CD14-positive monocyte (primary cell): ENCODE results near the gene GUCY1A1. TPM values are rescaled to one million over a fixed set of nuclear protein-coding genes. Genes with fewer than 3 reads are reported as not detected.

Source experiments
- DNase-seq, 3 donors: peaks; one replicate each; pipeline ENCODE4 v3.0.0-alpha.2; 2011 to 2022
- H2AFZ ChIP-seq: 2 replicates; pipeline ENCODE4 v1.6.0; 2012; ENCODE audit warnings: mild to moderate bottlenecking, low read depth, low read length, inconsistent platforms; ENCODE audit not compliant: insufficient read depth, poor library complexity, severe bottlenecking
- H3K27ac ChIP-seq, 2 donors: 1 replicate in 1 of 2; 2 replicates in 1 of 2; pipeline ENCODE4 v1.5.1; 2012 to 2013; ENCODE audit warnings: low read length in 2 of 2, control low read depth in 1 of 2, inconsistent platforms in 1 of 2, low read depth in 1 of 2, mild to moderate bottlenecking in 1 of 2
- H3K27me3 ChIP-seq, 2 donors: one replicate each; pipeline versions ENCODE4 v1.6.0 to v1.6.1; 2011 to 2013; ENCODE audit warnings: low read length in 2 of 2; ENCODE audit not compliant: control insufficient read depth in 2 of 2, insufficient read depth in 2 of 2
- H3K36me3 ChIP-seq, 2 donors: replicated peaks in 1 of 2; 1 replicate in 1 of 2; 2 replicates in 1 of 2; pipeline versions ENCODE4 v1.5.1 to v1.6.1; 2012 to 2013; ENCODE audit warnings: low read length in 2 of 2, control low read depth in 1 of 2, inconsistent platforms in 1 of 2, mild to moderate bottlenecking in 1 of 2; ENCODE audit not compliant: insufficient read depth in 2 of 2, control insufficient read depth in 1 of 2
- H3K4me1 ChIP-seq, 2 donors: 1 replicate in 1 of 2; 2 replicates in 1 of 2; pipeline versions ENCODE4 v1.5.1 to v1.6.1; 2012 to 2013; ENCODE audit warnings: low read length in 2 of 2, control low read depth in 1 of 2, inconsistent platforms in 1 of 2, mild to moderate bottlenecking in 1 of 2, moderate library complexity in 1 of 2; ENCODE audit not compliant: insufficient read depth in 2 of 2, control insufficient read depth in 1 of 2
- H3K4me2 ChIP-seq: replicated peaks from 2 replicates; pipeline ENCODE3; 2012; ENCODE audit warnings: low read length, moderate library complexity, mild to moderate bottlenecking; ENCODE audit not compliant: poor library complexity, severe bottlenecking; ENCODE audit errors: extremely low read depth
- H3K4me3 ChIP-seq, 3 experiments: fragments of 200-600 bp in 1 of 3; sonication (generic) in 1 of 3; replicated peaks in 1 of 3; 1 replicate in 2 of 3; 2 replicates in 1 of 3; pipeline ENCODE4 v1.5.1; 2011 to 2013; ENCODE audit warnings: low read length in 3 of 3, mild to moderate bottlenecking in 3 of 3, control low read depth in 2 of 3, low read depth in 2 of 3, inconsistent platforms in 1 of 3, moderate library complexity in 1 of 3
- H3K79me2 ChIP-seq: 2 replicates; pipeline ENCODE4 v1.6.0; 2012; ENCODE audit warnings: mild to moderate bottlenecking, control low read depth, inconsistent platforms, low read length, moderate library complexity; ENCODE audit not compliant: insufficient read depth
- H3K9ac ChIP-seq: 2 replicates; pipeline ENCODE4 v1.6.0; 2017; ENCODE audit warnings: low read length, mild to moderate bottlenecking; ENCODE audit not compliant: insufficient read depth, poor library complexity, severe bottlenecking
- H3K9me3 ChIP-seq, 2 donors: replicated peaks in 1 of 2; 1 replicate in 1 of 2; 2 replicates in 1 of 2; pipeline versions ENCODE4 v1.5.1 to v1.6.1; 2012 to 2013; ENCODE audit warnings: low read length in 2 of 2, control low read depth in 1 of 2; ENCODE audit not compliant: control insufficient read depth in 1 of 2, insufficient read depth in 1 of 2
- H4K20me1 ChIP-seq: 2 replicates; pipeline ENCODE4 v1.6.0; 2012; ENCODE audit warnings: mild to moderate bottlenecking, low read length, control low read depth, moderate library complexity; ENCODE audit not compliant: insufficient read depth
- H3K27ac Mint-ChIP-seq, 7 donors: one replicate each; pipeline ENCODE4 v1.8.0; 2020; ENCODE audit warnings: mild to moderate bottlenecking in 7 of 7, mixed read lengths in 7 of 7, moderate library complexity in 6 of 7, inconsistent platforms in 2 of 7
- H3K27me3 Mint-ChIP-seq, 3 donors: one replicate each; pipeline ENCODE4 v1.8.0; 2021 to 2022; ENCODE audit warnings: low read depth in 3 of 3, mild to moderate bottlenecking in 3 of 3, mixed read lengths in 3 of 3, moderate library complexity in 3 of 3, inconsistent platforms in 1 of 3
- H3K36me3 Mint-ChIP-seq, 2 donors: one replicate each; pipeline ENCODE4 v1.8.0; 2020; ENCODE audit warnings: mixed read lengths in 2 of 2, inconsistent platforms in 1 of 2, mild to moderate bottlenecking in 1 of 2
- H3K4me1 Mint-ChIP-seq: one replicate; pipeline ENCODE4 v1.8.0; 2020; ENCODE audit warnings: mild to moderate bottlenecking, mixed read lengths
- H3K4me3 Mint-ChIP-seq, 2 donors: one replicate each; pipeline ENCODE4 v1.8.0; 2020; ENCODE audit warnings: mild to moderate bottlenecking in 2 of 2, mixed read lengths in 2 of 2, moderate library complexity in 1 of 2
- H3K9me3 Mint-ChIP-seq, 7 donors: one replicate each; pipeline ENCODE4 v1.8.0; 2020 to 2022; ENCODE audit warnings: mixed read lengths in 7 of 7, mild to moderate bottlenecking in 6 of 7, moderate library complexity in 6 of 7, inconsistent platforms in 2 of 7
- CTCF ChIP-seq: fragments of 200-600 bp; IDR thresholded peaks from one replicate; pipeline ENCODE4 v1.8.0; 2022; ENCODE audit warnings: antibody characterized with exemption, mild to moderate bottlenecking
- WGBS: methylation state at CpG from one replicate; pipeline ENCODE4 v1.1.5; 2013; ENCODE audit warnings: missing lambda C conversion rate; ENCODE audit not compliant: insufficient coverage; 5-methylcytosine and 5-hydroxymethylcytosine counted together
- intact Hi-C, 2 donors: fragments of 100-400 bp; cut with micrococcal nuclease; formaldehyde crosslinking; loops; one replicate each; pipeline versions ENCODE4 v1.15.0 to v1.15.1; 2023
- polyA plus RNA-seq, 3 donors: library from polyadenylated mRNA; depleted of rRNA in 1 of 3; unstranded in 2 of 3; stranded (reverse) in 1 of 3; fragments of 300-500 nt in 2 of 3; fragments of >200 nt in 1 of 3; fragmentation: Illumina TruSeq in 2 of 3; gene quantifications; 1 replicate in 2 of 3; 2 replicates in 1 of 3; pipeline ENCODE4 v1.2.3, GENCODE V29; 2012 to 2021

The GUCY1A1 gene
- polyA plus RNA-seq, 3 donors = 0.88 to 1.2 (median 0.95) TPM

- intact Hi-C loops = no loop called here
- no peaks in the 10 kb centered on the region for H3K27me3 Mint-ChIP-seq
- H3K36me3 Mint-ChIP-seq = no peaks in the 10 kb centered on the region
Observed at GRCh38 chr4:155773196-155773800, 106.7 kb downstream of the GUCY1A1 start.

GRCh38 chr4:155774033-155774432 is 107.4 kb downstream of the GUCY1A1 start:
- no peaks in the 10 kb centered on the region for H3K9me3 Mint-ChIP-seq
- H3K79me2 ChIP-seq = no peaks in the 10 kb centered on the region

More at GRCh38 chr4:155773196-155773800, 106.7 kb downstream of the GUCY1A1 start:
- Histone ChIP-seq H3K4me2 (no peak overlapping the region), H3K4me1 (peaks cover 0 to 16% of the 10 kb centered on the region in 2 donors), H2AFZ (no peak overlapping the region), H3K4me3 (no peak overlapping the region), H3K27me3 (no peaks in the 10 kb centered on the region), H4K20me1 (no peaks in the 10 kb centered on the region), H3K9ac (no peak overlapping the region), H3K79me2 (no peaks in the 10 kb centered on the region), H3K27ac (no peak overlapping the region), H3K36me3 (no peaks in the 10 kb centered on the region), H3K9me3 (no peaks in the 10 kb centered on the region)
- DNase-seq = no peak
- no peak for TF ChIP-seq CTCF
- no peaks in the 10 kb centered on the region for H3K9me3 Mint-ChIP-seq
- peaks cover 7% of the 10 kb centered on the region for H3K4me1 Mint-ChIP-seq
- no peak overlapping the region for H3K27ac Mint-ChIP-seq
- 84% methylated on average over 2 of the region's 4 CpGs for WGBS
- H3K4me3 Mint-ChIP-seq = no peak overlapping the region

More at GRCh38 chr4:155774033-155774432, 107.4 kb downstream of the GUCY1A1 start:
- WGBS = 95% methylated on average over 4 of the region's 4 CpGs
- Histone ChIP-seq H3K27ac (no peak overlapping the region), H3K9ac (no peak overlapping the region), H3K4me1 (peaks cover 0 to 12% of the 10 kb centered on the region in 2 donors), H3K4me2 (no peak overlapping the region), H3K36me3 (no peaks in the 10 kb centered on the region), H3K27me3 (no peaks in the 10 kb centered on the region), H2AFZ (no peak overlapping the region), H3K4me3 (no peak overlapping the region), H3K9me3 (no peaks in the 10 kb centered on the region), H4K20me1 (no peaks in the 10 kb centered on the region)
- H3K27ac Mint-ChIP-seq = peak overlapping the region in 1 of 7 donors; percentile 10
- TF ChIP-seq CTCF = no peak
- no peaks in the 10 kb centered on the region for H3K36me3 Mint-ChIP-seq
- H3K4me3 Mint-ChIP-seq = no peak overlapping the region
- peaks cover 4% of the 10 kb centered on the region for H3K4me1 Mint-ChIP-seq
- DNase-seq = no peak
- no peaks in the 10 kb centered on the region for H3K27me3 Mint-ChIP-seq
- intact Hi-C loops = no loop called here
